HG02938 (cell line): ENCODE measurements around the gene ERC1.
"Not testable (repeated sequence)": the region's sequence is repeated elsewhere in the genome, so short reads cannot be mapped to it uniquely, and the experiment has no call there.

Experiments
- ATAC-seq: cut with Tn5 transposase; IDR thresholded peaks from one replicate; pipeline ENCODE4 v1.9.1; 2021; ENCODE audit warnings: mild to moderate bottlenecking, moderate library complexity; ENCODE audit not compliant: unreplicated experiment

The ERC1 gene

GRCh38 chr12:1069846-1070245 lies 78.8 kb downstream of the ERC1 start:
- ATAC-seq, result no peak

- ATAC-seq, result no peak
Measured at GRCh38 chr12:1071182-1071581, 80.2 kb downstream of the ERC1 start.

- ATAC-seq, result no peak
Measured at GRCh38 chr12:1073652-1074051, 82.6 kb downstream of the ERC1 start.

GRCh38 chr12:1077036-1077803 lies 86.2 kb downstream of the ERC1 start:
- ATAC-seq, result no peak

- no peak for ATAC-seq
Measured at GRCh38 chr12:1078002-1078401, 87.0 kb downstream of the ERC1 start.

- peak; percentile 47 for ATAC-seq
Measured at GRCh38 chr12:1080520-1081223, 89.6 kb downstream of the ERC1 start.

GRCh38 chr12:1083151-1083888 lies 92.3 kb downstream of the ERC1 start:
- no peak for ATAC-seq

GRCh38 chr12:1083889-1084262 lies 92.9 kb downstream of the ERC1 start:
- no peak for ATAC-seq

- ATAC-seq, result no peak
Measured at GRCh38 chr12:1091350-1091749, 100.3 kb downstream of the ERC1 start.

- ATAC-seq, result no peak
Measured at GRCh38 chr12:1093166-1093751, 102.2 kb downstream of the ERC1 start.

- ATAC-seq, result no peak
Measured at GRCh38 chr12:1094714-1095113, 103.7 kb downstream of the ERC1 start.

- ATAC-seq, result no peak
Measured at GRCh38 chr12:1099158-1099557, 108.1 kb downstream of the ERC1 start.

GRCh38 chr12:1099618-1100017 lies 108.6 kb downstream of the ERC1 start:
- not testable (repeated sequence) for ATAC-seq

GRCh38 chr12:1102115-1102514 lies 111.1 kb downstream of the ERC1 start:
- ATAC-seq, result no peak

GRCh38 chr12:1102791-1103450 lies 111.9 kb downstream of the ERC1 start:
- no peak for ATAC-seq

- ATAC-seq, result no peak
Measured at GRCh38 chr12:1103632-1104031, 112.6 kb downstream of the ERC1 start.

GRCh38 chr12:1104088-1104800 lies 113.2 kb downstream of the ERC1 start:
- ATAC-seq, result no peak

GRCh38 chr12:1107669-1108068 lies 116.6 kb downstream of the ERC1 start:
- ATAC-seq, result no peak

GRCh38 chr12:1108276-1108675 lies 117.3 kb downstream of the ERC1 start:
- peak; percentile 79 for ATAC-seq
